ENCODE results near the gene RTKN2. TPM values are rescaled to one million over a fixed set of nuclear protein-coding genes. Genes with fewer than 3 reads are reported as not detected.

The RTKN2 gene
- polyA plus RNA-seq, 1 donor from 2014 or later: 4.7 TPM

- TF ChIP-seq EZH2 (IDR thresholded peaks at IDR 0.05; ENCODE audit: borderline replicate concordance, insufficient read depth, low read length, poor library complexity, severe bottlenecking) (no peak), MXI1 (conservative IDR thresholded peaks at IDR 0.05; ENCODE audit: poor library complexity, severe bottlenecking) (no peak), TAF1 (IDR thresholded peaks at IDR 0.05; ENCODE audit: low read depth) (no peak), RAD21 (conservative IDR thresholded peaks at IDR 0.05) (no peak), EP300 (conservative IDR thresholded peaks at IDR 0.05; ENCODE audit: poor library complexity, severe bottlenecking) (no peak), SMC3 (conservative IDR thresholded peaks at IDR 0.05; ENCODE audit: poor library complexity) (no peak), POLR2AphosphoS5 (IDR thresholded peaks at IDR 0.05) (no peak)
- TF ChIP-seq, protein P1, sequence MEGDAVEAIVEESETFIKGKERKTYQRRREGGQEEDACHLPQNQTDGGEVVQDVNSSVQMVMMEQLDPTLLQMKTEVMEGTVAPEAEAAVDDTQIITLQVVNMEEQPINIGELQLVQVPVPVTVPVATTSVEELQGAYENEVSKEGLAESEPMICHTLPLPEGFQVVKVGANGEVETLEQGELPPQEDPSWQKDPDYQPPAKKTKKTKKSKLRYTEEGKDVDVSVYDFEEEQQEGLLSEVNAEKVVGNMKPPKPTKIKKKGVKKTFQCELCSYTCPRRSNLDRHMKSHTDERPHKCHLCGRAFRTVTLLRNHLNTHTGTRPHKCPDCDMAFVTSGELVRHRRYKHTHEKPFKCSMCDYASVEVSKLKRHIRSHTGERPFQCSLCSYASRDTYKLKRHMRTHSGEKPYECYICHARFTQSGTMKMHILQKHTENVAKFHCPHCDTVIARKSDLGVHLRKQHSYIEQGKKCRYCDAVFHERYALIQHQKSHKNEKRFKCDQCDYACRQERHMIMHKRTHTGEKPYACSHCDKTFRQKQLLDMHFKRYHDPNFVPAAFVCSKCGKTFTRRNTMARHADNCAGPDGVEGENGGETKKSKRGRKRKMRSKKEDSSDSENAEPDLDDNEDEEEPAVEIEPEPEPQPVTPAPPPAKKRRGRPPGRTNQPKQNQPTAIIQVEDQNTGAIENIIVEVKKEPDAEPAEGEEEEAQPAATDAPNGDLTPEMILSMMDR (IDR thresholded peaks at IDR 0.05; ENCODE audit: poor library complexity, severe bottlenecking): no peak
- TF ChIP-seq, protein P2, sequence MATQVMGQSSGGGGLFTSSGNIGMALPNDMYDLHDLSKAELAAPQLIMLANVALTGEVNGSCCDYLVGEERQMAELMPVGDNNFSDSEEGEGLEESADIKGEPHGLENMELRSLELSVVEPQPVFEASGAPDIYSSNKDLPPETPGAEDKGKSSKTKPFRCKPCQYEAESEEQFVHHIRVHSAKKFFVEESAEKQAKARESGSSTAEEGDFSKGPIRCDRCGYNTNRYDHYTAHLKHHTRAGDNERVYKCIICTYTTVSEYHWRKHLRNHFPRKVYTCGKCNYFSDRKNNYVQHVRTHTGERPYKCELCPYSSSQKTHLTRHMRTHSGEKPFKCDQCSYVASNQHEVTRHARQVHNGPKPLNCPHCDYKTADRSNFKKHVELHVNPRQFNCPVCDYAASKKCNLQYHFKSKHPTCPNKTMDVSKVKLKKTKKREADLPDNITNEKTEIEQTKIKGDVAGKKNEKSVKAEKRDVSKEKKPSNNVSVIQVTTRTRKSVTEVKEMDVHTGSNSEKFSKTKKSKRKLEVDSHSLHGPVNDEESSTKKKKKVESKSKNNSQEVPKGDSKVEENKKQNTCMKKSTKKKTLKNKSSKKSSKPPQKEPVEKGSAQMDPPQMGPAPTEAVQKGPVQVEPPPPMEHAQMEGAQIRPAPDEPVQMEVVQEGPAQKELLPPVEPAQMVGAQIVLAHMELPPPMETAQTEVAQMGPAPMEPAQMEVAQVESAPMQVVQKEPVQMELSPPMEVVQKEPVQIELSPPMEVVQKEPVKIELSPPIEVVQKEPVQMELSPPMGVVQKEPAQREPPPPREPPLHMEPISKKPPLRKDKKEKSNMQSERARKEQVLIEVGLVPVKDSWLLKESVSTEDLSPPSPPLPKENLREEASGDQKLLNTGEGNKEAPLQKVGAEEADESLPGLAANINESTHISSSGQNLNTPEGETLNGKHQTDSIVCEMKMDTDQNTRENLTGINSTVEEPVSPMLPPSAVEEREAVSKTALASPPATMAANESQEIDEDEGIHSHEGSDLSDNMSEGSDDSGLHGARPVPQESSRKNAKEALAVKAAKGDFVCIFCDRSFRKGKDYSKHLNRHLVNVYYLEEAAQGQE (IDR thresholded peaks at IDR 0.05; ENCODE audit: borderline replicate concordance): no peak
- no peaks in the 10 kb centered on the region for H3F3A ChIP-seq (ENCODE audit: insufficient read depth, low read length, poor library complexity, severe bottlenecking)
- no peak overlapping the region for H3K27ac ChIP-seq (ENCODE audit: low read length)
- no peak overlapping the region for H3K4me3 ChIP-seq (ENCODE audit: low read length)
- no peak overlapping the region for H3K4me2 ChIP-seq (ENCODE audit: low read length)
- H3K36me3 ChIP-seq (ENCODE audit: insufficient read depth, low read length): no peaks in the 10 kb centered on the region
- H3K79me2 ChIP-seq (replicated peaks; ENCODE audit: insufficient read depth, low read length): no peaks in the 10 kb centered on the region
- H3K27me3 ChIP-seq (ENCODE audit: insufficient read depth, low read depth, low read length): no peaks in the 10 kb centered on the region
- H4K20me1 ChIP-seq (ENCODE audit: insufficient read depth): no peaks in the 10 kb centered on the region
- no peak overlapping the region for H2AFZ ChIP-seq (ENCODE audit: low read depth, low read length)
- no peaks in the 10 kb centered on the region for H3K9me3 ChIP-seq (ENCODE audit: low read length)
- H3K9ac ChIP-seq (ENCODE audit: low read length): no peak overlapping the region
- no peaks in the 10 kb centered on the region for H3K9me2 ChIP-seq (ENCODE audit: insufficient read depth, low read length)
These were observed 105.6 kb downstream of the RTKN2 start for GRCh38 chr10:62163024-62163423.

- Histone ChIP-seq H3K9me2 (ENCODE audit: insufficient read depth, low read length) (no peaks in the 10 kb centered on the region), H3K36me3 (ENCODE audit: insufficient read depth, low read length) (no peaks in the 10 kb centered on the region), H3F3A (ENCODE audit: insufficient read depth, low read length, poor library complexity, severe bottlenecking) (no peaks in the 10 kb centered on the region), H3K9me3 (ENCODE audit: low read length) (no peaks in the 10 kb centered on the region), H3K27ac (ENCODE audit: low read length) (no peak overlapping the region), H3K79me2 (replicated peaks; ENCODE audit: insufficient read depth, low read length) (no peaks in the 10 kb centered on the region), H3K4me3 (ENCODE audit: low read length) (no peak overlapping the region), H4K20me1 (ENCODE audit: insufficient read depth) (no peaks in the 10 kb centered on the region), H3K4me2 (ENCODE audit: low read length) (no peak overlapping the region), H3K9ac (ENCODE audit: low read length) (no peak overlapping the region), H3K27me3 (ENCODE audit: insufficient read depth, low read depth, low read length) (no peaks in the 10 kb centered on the region), H2AFZ (ENCODE audit: low read depth, low read length) (no peak overlapping the region)
- TF ChIP-seq SMC3 (conservative IDR thresholded peaks at IDR 0.05; ENCODE audit: poor library complexity) (no peak), EP300 (conservative IDR thresholded peaks at IDR 0.05; ENCODE audit: poor library complexity, severe bottlenecking) (no peak), MXI1 (conservative IDR thresholded peaks at IDR 0.05; ENCODE audit: poor library complexity, severe bottlenecking) (no peak), RAD21 (conservative IDR thresholded peaks at IDR 0.05) (no peak), EZH2 (IDR thresholded peaks at IDR 0.05; ENCODE audit: borderline replicate concordance, insufficient read depth, low read length, poor library complexity, severe bottlenecking) (no peak), TAF1 (IDR thresholded peaks at IDR 0.05; ENCODE audit: low read depth) (no peak), POLR2AphosphoS5 (IDR thresholded peaks at IDR 0.05) (no peak)
- TF ChIP-seq, protein P2 (IDR thresholded peaks at IDR 0.05; ENCODE audit: borderline replicate concordance): no peak
- TF ChIP-seq, protein P1 (IDR thresholded peaks at IDR 0.05; ENCODE audit: poor library complexity, severe bottlenecking): no peak
These were observed 106.2 kb downstream of the RTKN2 start for GRCh38 chr10:62162261-62162981.

All from neural cell (in vitro differentiated cells).